Liver (tissue), 9 donors: Measurements from ENCODE around the gene METTL6. TPM values are rescaled to one million over a fixed set of nuclear protein-coding genes. Genes with fewer than 3 reads are reported as not detected.

Source experiments
- DNase-seq: peaks from one replicate; pipeline ENCODE4 v3.0.0-alpha.2; 2017; ENCODE audit warnings: low spot score
- H3K27ac ChIP-seq, 2 donors: one replicate each; pipeline ENCODE4 v1.7.0; 2013; ENCODE audit warnings: inconsistent platforms in 2 of 2, low read length in 2 of 2, control low read depth in 1 of 2, low read depth in 1 of 2, mild to moderate bottlenecking in 1 of 2
- H3K27me3 ChIP-seq, 4 donors: one replicate each; pipeline versions ENCODE4 v1.6.1 to v1.7.0; 2013; ENCODE audit warnings: low read length in 3 of 4, inconsistent platforms in 1 of 4, mild to moderate bottlenecking in 1 of 4, moderate library complexity in 1 of 4; ENCODE audit not compliant: control insufficient read depth in 4 of 4, insufficient read depth in 4 of 4
- H3K36me3 ChIP-seq, 4 donors: one replicate each; pipeline versions ENCODE4 v1.6.1 to v1.7.0; 2013; ENCODE audit warnings: low read length in 3 of 4, mild to moderate bottlenecking in 3 of 4, low read depth in 1 of 4, moderate library complexity in 1 of 4; ENCODE audit not compliant: control insufficient read depth in 4 of 4, insufficient read depth in 3 of 4
- H3K4me1 ChIP-seq, 4 donors: one replicate each; pipeline versions ENCODE4 v1.6.1 to v1.7.0; 2013; ENCODE audit warnings: low read length in 3 of 4, mild to moderate bottlenecking in 3 of 4, moderate library complexity in 1 of 4; ENCODE audit not compliant: control insufficient read depth in 4 of 4, insufficient read depth in 4 of 4
- H3K4me3 ChIP-seq, 3 donors: one replicate each; pipeline versions ENCODE4 v1.6.1 to v1.7.0; 2013; ENCODE audit warnings: low read length in 3 of 3, control low read depth in 1 of 3, low read depth in 1 of 3, mild to moderate bottlenecking in 1 of 3
- H3K9ac ChIP-seq, 2 donors: one replicate each; pipeline ENCODE4 v1.7.0; 2013; ENCODE audit warnings: low read length in 2 of 2, mild to moderate bottlenecking in 2 of 2, moderate library complexity in 2 of 2, control low read depth in 1 of 2, low read depth in 1 of 2
- H3K9me3 ChIP-seq, 4 donors: one replicate each; pipeline versions ENCODE4 v1.6.1 to v1.7.0; 2013; ENCODE audit warnings: low read length in 3 of 4; ENCODE audit not compliant: control insufficient read depth in 4 of 4
- ATF3 ChIP-seq: IDR thresholded peaks from 2 replicates; pipeline ENCODE4 v1.6.1; 2016; ENCODE audit warnings: antibody characterized with exemption
- CTCF ChIP-seq: fragments of 150-350 bp; IDR thresholded peaks from 2 replicates; pipeline ENCODE4 v1.5.1; 2017; ENCODE audit warnings: improper control_type of control experiment, low read depth, low read length; ENCODE audit not compliant: missing input control
- EGR1 ChIP-seq, 2 donors: IDR thresholded peaks; 2 replicates each; pipeline ENCODE4 v1.6.1; 2016 to 2018; ENCODE audit warnings: antibody characterized with exemption in 2 of 2, low read depth in 2 of 2
- FOXA1 ChIP-seq: IDR thresholded peaks from 2 replicates; pipeline ENCODE4 v1.6.1; 2016; ENCODE audit warnings: antibody characterized with exemption
- FOXA2 ChIP-seq: IDR thresholded peaks from 2 replicates; pipeline ENCODE4 v1.6.1; 2016; ENCODE audit warnings: antibody characterized with exemption
- GABPA ChIP-seq, 2 donors: IDR thresholded peaks in 1 of 2; conservative IDR thresholded peaks in 1 of 2; 2 replicates each; pipeline ENCODE4 v1.6.1; 2016; ENCODE audit warnings: antibody characterized with exemption in 2 of 2, mild to moderate bottlenecking in 1 of 2, moderate library complexity in 1 of 2
- HNF4A ChIP-seq, 2 donors: conservative IDR thresholded peaks; 2 replicates each; pipeline ENCODE4 v1.6.1; 2016; ENCODE audit warnings: antibody characterized with exemption in 2 of 2, mild to moderate bottlenecking in 2 of 2
- HNF4G ChIP-seq: IDR thresholded peaks from 2 replicates; pipeline ENCODE4 v1.6.1; 2016; ENCODE audit warnings: antibody characterized with exemption
- JUND ChIP-seq, 2 donors: IDR thresholded peaks; 2 replicates each; pipeline ENCODE4 v1.6.1; 2016; ENCODE audit warnings: antibody characterized with exemption in 2 of 2
- MAX ChIP-seq: IDR thresholded peaks from 2 replicates; pipeline ENCODE4 v1.6.1; 2016; ENCODE audit warnings: antibody characterized with exemption
- NR2F2 ChIP-seq: IDR thresholded peaks from 2 replicates; pipeline ENCODE4 v1.6.1; 2016; ENCODE audit warnings: antibody characterized with exemption
- RAD21 ChIP-seq, 2 donors: IDR thresholded peaks; 2 replicates each; pipeline ENCODE4 v1.6.1; 2016; ENCODE audit warnings: antibody characterized with exemption in 2 of 2, mild to moderate bottlenecking in 2 of 2
- REST ChIP-seq: IDR thresholded peaks from 2 replicates; pipeline ENCODE4 v1.6.1; 2016; ENCODE audit warnings: antibody characterized with exemption, mild to moderate bottlenecking
- RXRA ChIP-seq, 2 donors: IDR thresholded peaks; 2 replicates each; pipeline ENCODE4 v1.6.1; 2017 to 2018; ENCODE audit warnings: antibody characterized with exemption in 2 of 2, mild to moderate bottlenecking in 1 of 2
- SP1 ChIP-seq: IDR thresholded peaks from 2 replicates; pipeline ENCODE4 v1.6.1; 2018; ENCODE audit warnings: antibody characterized with exemption, mild to moderate bottlenecking
- TAF1 ChIP-seq: conservative IDR thresholded peaks from 2 replicates; pipeline ENCODE4 v1.6.1; 2016; ENCODE audit warnings: antibody characterized with exemption, mild to moderate bottlenecking
- YY1 ChIP-seq: IDR thresholded peaks from 2 replicates; pipeline ENCODE4 v1.6.1; 2016; ENCODE audit warnings: antibody characterized with exemption, mild to moderate bottlenecking
- ZBTB33 ChIP-seq: IDR thresholded peaks from 2 replicates; pipeline ENCODE4 v1.6.1; 2016; ENCODE audit warnings: antibody characterized with exemption
- WGBS: extraction: QIAGEN DNeasy Blood & Tissue Kit; methylation state at CpG from one replicate; pipeline ENCODE4 v1.1.7; 2013; 5-methylcytosine and 5-hydroxymethylcytosine counted together
- polyA plus RNA-seq, 2 donors: library from polyadenylated mRNA; stranded (reverse) in 1 of 2; unstranded in 1 of 2; fragments of 200-250 nt in 1 of 2; fragments of >200 nt in 1 of 2; fragmentation: Nextera tagmentation in 1 of 2; extraction: Ambion mirVana in 1 of 2; gene quantifications; one replicate each; pipeline versions ENCODE4 v1.2.1 to v1.2.3, GENCODE V29; 2013 to 2015
- total RNA-seq, 2 donors: library from RNA; depleted of rRNA; stranded (reverse); fragments of >200 nt; gene quantifications; one replicate each; pipeline ENCODE4 v1.2.3, GENCODE V29; 2014
- donor health status: healthy.
- donor health status: healthy.
- donor health status: healthy.
- donor health status: healthy.
- donor health status: healthy.

METTL6 gene
- total and polyA plus RNA-seq, 4 donors = 2.0 to 9.1 (median 5.9) TPM

- 82% methylated on average over 9 of the region's 9 CpGs for WGBS
- Histone ChIP-seq H3K36me3 (peaks cover 0 to 8% (median 0%) of the 10 kb centered on the region in 4 donors), H3K27me3 (no peaks in the 10 kb centered on the region)
Observed at GRCh38 chr3:15453991-15454625, 26.8 kb upstream of the METTL6 start.

More at GRCh38 chr3:15453991-15454625, 26.8 kb upstream of the METTL6 start:
- Histone ChIP-seq H3K27ac (no peak overlapping the region), H3K4me3 (no peak overlapping the region), H3K9me3 (no peaks in the 10 kb centered on the region), H3K9ac (no peak overlapping the region), H3K4me1 (no peaks in the 10 kb centered on the region)
- TF ChIP-seq FOXA1 (no peak), NR2F2 (no peak), YY1 (no peak), SP1 (no peak), RAD21 (IDR thresholded peaks at IDR 0.05) (no peak), JUND (IDR thresholded peaks at IDR 0.05) (no peak), REST (no peak), ATF3 (no peak), HNF4G (no peak), HNF4A (conservative IDR thresholded peaks at IDR 0.05) (no peak), FOXA2 (no peak), RXRA (IDR thresholded peaks at IDR 0.05) (no peak), EGR1 (IDR thresholded peaks at IDR 0.05; ENCODE audit: low read depth in 2 of 2) (no peak), ZBTB33 (no peak), CTCF (no peak), MAX (no peak), GABPA (IDR thresholded peaks at IDR 0.05 in 1 of 2, conservative IDR thresholded peaks at IDR 0.05 in 1 of 2) (no peak), TAF1 (no peak)
- DNase-seq = no peak
